Measurements from ENCODE around the gene NDUFS5.
"Not testable (repeated sequence)": the region's sequence is repeated elsewhere in the genome, so short reads cannot be mapped to it uniquely, and the experiment has no call there.

NDUFS5 gene

GRCh38 chr1:38994196-38994595 is 32.0 kb upstream of the NDUFS5 start:
- no peak overlapping the region for H3K9ac ChIP-seq (ENCODE audit: low read length in 2 of 2)
- H3K4me3 ChIP-seq (ENCODE audit: low read length in 2 of 2) = no peak overlapping the region
- no peaks in the 10 kb centered on the region for H3K9me3 ChIP-seq (ENCODE audit: control insufficient read depth in 2 of 2, low read length in 2 of 2)
- peaks cover 15% of the 10 kb centered on the region for H3K4me1 ChIP-seq (ENCODE audit: control insufficient read depth, insufficient read depth, low read length)
- H3K36me3 ChIP-seq (ENCODE audit: control insufficient read depth in 2 of 2, insufficient read depth in 2 of 2, low read length in 2 of 2) = peaks cover 4% of the 10 kb centered on the region in 2 donors
- H3K27me3 ChIP-seq (ENCODE audit: control insufficient read depth in 1 of 2, insufficient read depth in 2 of 2, low read length in 2 of 2) = no peaks in the 10 kb centered on the region
- H3K27ac ChIP-seq (ENCODE audit: low read length) = no peak overlapping the region

- peaks cover 11 to 15% of the 10 kb centered on the region in 2 donors for H3K36me3 ChIP-seq (ENCODE audit: control insufficient read depth in 2 of 2, insufficient read depth in 2 of 2, low read length in 2 of 2)
- H3K4me3 ChIP-seq (ENCODE audit: low read length in 2 of 2) = no peak overlapping the region
- H3K27ac ChIP-seq (ENCODE audit: low read length) = no peak overlapping the region
- H3K9ac ChIP-seq (ENCODE audit: low read length in 2 of 2) = no peak overlapping the region
- no peaks in the 10 kb centered on the region for H3K27me3 ChIP-seq (ENCODE audit: control insufficient read depth in 1 of 2, insufficient read depth in 2 of 2, low read length in 2 of 2)
- H3K4me1 ChIP-seq (ENCODE audit: control insufficient read depth, insufficient read depth, low read length) = peaks cover 8% of the 10 kb centered on the region
- no peaks in the 10 kb centered on the region for H3K9me3 ChIP-seq (ENCODE audit: control insufficient read depth in 2 of 2, low read length in 2 of 2)
These were observed 28.9 kb upstream of the NDUFS5 start for GRCh38 chr1:38997034-38997900.

GRCh38 chr1:38997901-38998190 is 28.3 kb upstream of the NDUFS5 start:
- Histone ChIP-seq H3K4me1 (ENCODE audit: control insufficient read depth, insufficient read depth, low read length) (peaks cover 2% of the 10 kb centered on the region), H3K36me3 (ENCODE audit: control insufficient read depth in 2 of 2, insufficient read depth in 2 of 2, low read length in 2 of 2) (peaks cover 15 to 18% of the 10 kb centered on the region in 2 donors), H3K9me3 (ENCODE audit: control insufficient read depth in 2 of 2, low read length in 2 of 2) (no peaks in the 10 kb centered on the region), H3K27ac (ENCODE audit: low read length) (no peak overlapping the region), H3K4me3 (ENCODE audit: low read length in 2 of 2) (no peak overlapping the region), H3K27me3 (ENCODE audit: control insufficient read depth in 1 of 2, insufficient read depth in 2 of 2, low read length in 2 of 2) (no peaks in the 10 kb centered on the region), H3K9ac (ENCODE audit: low read length in 2 of 2) (no peak overlapping the region)

GRCh38 chr1:39001516-39002421 is 24.4 kb upstream of the NDUFS5 start:
- H3K9ac ChIP-seq (ENCODE audit: low read length in 2 of 2) = no peak overlapping the region
- H3K4me3 ChIP-seq (ENCODE audit: low read length in 2 of 2) = no peak overlapping the region
- peaks cover 37 to 46% of the 10 kb centered on the region in 2 donors for H3K36me3 ChIP-seq (ENCODE audit: control insufficient read depth in 2 of 2, insufficient read depth in 2 of 2, low read length in 2 of 2)
- H3K27ac ChIP-seq (ENCODE audit: low read length) = no peak overlapping the region
- H3K9me3 ChIP-seq (ENCODE audit: control insufficient read depth in 2 of 2, low read length in 2 of 2) = no peaks in the 10 kb centered on the region
- no peaks in the 10 kb centered on the region for H3K4me1 ChIP-seq (ENCODE audit: control insufficient read depth, insufficient read depth, low read length)
- no peaks in the 10 kb centered on the region for H3K27me3 ChIP-seq (ENCODE audit: control insufficient read depth in 1 of 2, insufficient read depth in 2 of 2, low read length in 2 of 2)

- no peaks in the 10 kb centered on the region for H3K27me3 ChIP-seq (ENCODE audit: control insufficient read depth in 1 of 2, insufficient read depth in 2 of 2, low read length in 2 of 2)
- no peak overlapping the region for H3K9ac ChIP-seq (ENCODE audit: low read length in 2 of 2)
- H3K36me3 ChIP-seq (ENCODE audit: control insufficient read depth in 2 of 2, insufficient read depth in 2 of 2, low read length in 2 of 2) = peaks cover 38 to 57% of the 10 kb centered on the region in 2 donors
- no peak overlapping the region for H3K4me3 ChIP-seq (ENCODE audit: low read length in 2 of 2)
- no peaks in the 10 kb centered on the region for H3K9me3 ChIP-seq (ENCODE audit: control insufficient read depth in 2 of 2, low read length in 2 of 2)
- H3K27ac ChIP-seq (ENCODE audit: low read length) = no peak overlapping the region
- H3K4me1 ChIP-seq (ENCODE audit: control insufficient read depth, insufficient read depth, low read length) = no peaks in the 10 kb centered on the region
These were observed 22.9 kb upstream of the NDUFS5 start for GRCh38 chr1:39003281-39003680.

GRCh38 chr1:39003794-39004193 is 22.4 kb upstream of the NDUFS5 start:
- no peaks in the 10 kb centered on the region for H3K4me1 ChIP-seq (ENCODE audit: control insufficient read depth, insufficient read depth, low read length)
- no peaks in the 10 kb centered on the region for H3K27me3 ChIP-seq (ENCODE audit: control insufficient read depth in 1 of 2, insufficient read depth in 2 of 2, low read length in 2 of 2)
- H3K27ac ChIP-seq (ENCODE audit: low read length) = no peak overlapping the region
- peaks cover 39 to 58% of the 10 kb centered on the region in 2 donors for H3K36me3 ChIP-seq (ENCODE audit: control insufficient read depth in 2 of 2, insufficient read depth in 2 of 2, low read length in 2 of 2)
- H3K9ac ChIP-seq (ENCODE audit: low read length in 2 of 2) = no peak overlapping the region
- no peaks in the 10 kb centered on the region for H3K9me3 ChIP-seq (ENCODE audit: control insufficient read depth in 2 of 2, low read length in 2 of 2)
- H3K4me3 ChIP-seq (ENCODE audit: low read length in 2 of 2) = no peak overlapping the region

GRCh38 chr1:39006287-39006686 is 19.9 kb upstream of the NDUFS5 start:
- H3K27ac ChIP-seq (ENCODE audit: low read length) = no peak overlapping the region
- H3K9ac ChIP-seq (ENCODE audit: low read length in 2 of 2) = no peak overlapping the region
- no peaks in the 10 kb centered on the region for H3K9me3 ChIP-seq (ENCODE audit: control insufficient read depth in 2 of 2, low read length in 2 of 2)
- no peaks in the 10 kb centered on the region for H3K27me3 ChIP-seq (ENCODE audit: control insufficient read depth in 1 of 2, insufficient read depth in 2 of 2, low read length in 2 of 2)
- peaks cover 39 to 56% of the 10 kb centered on the region in 2 donors for H3K36me3 ChIP-seq (ENCODE audit: control insufficient read depth in 2 of 2, insufficient read depth in 2 of 2, low read length in 2 of 2)
- H3K4me1 ChIP-seq (ENCODE audit: control insufficient read depth, insufficient read depth, low read length) = no peaks in the 10 kb centered on the region
- no peak overlapping the region for H3K4me3 ChIP-seq (ENCODE audit: low read length in 2 of 2)

GRCh38 chr1:39006726-39007645 is 19.2 kb upstream of the NDUFS5 start:
- Histone ChIP-seq H3K4me3 (ENCODE audit: low read length in 2 of 2) (no peak overlapping the region), H3K36me3 (ENCODE audit: control insufficient read depth in 2 of 2, insufficient read depth in 2 of 2, low read length in 2 of 2) (peaks cover 37 to 49% of the 10 kb centered on the region in 2 donors), H3K27ac (ENCODE audit: low read length) (no peak overlapping the region), H3K9ac (ENCODE audit: low read length in 2 of 2) (no peak overlapping the region), H3K4me1 (ENCODE audit: control insufficient read depth, insufficient read depth, low read length) (no peaks in the 10 kb centered on the region), H3K27me3 (ENCODE audit: control insufficient read depth in 1 of 2, insufficient read depth in 2 of 2, low read length in 2 of 2) (no peaks in the 10 kb centered on the region), H3K9me3 (ENCODE audit: control insufficient read depth in 2 of 2, low read length in 2 of 2) (no peaks in the 10 kb centered on the region)

GRCh38 chr1:39014956-39015355 is 11.2 kb upstream of the NDUFS5 start:
- not testable (repeated sequence) for H3K4me1 ChIP-seq (ENCODE audit: control insufficient read depth, insufficient read depth, low read length); H3K9ac ChIP-seq (ENCODE audit: low read length in 2 of 2); H3K27ac ChIP-seq (ENCODE audit: low read length); H3K9me3 ChIP-seq (ENCODE audit: control insufficient read depth in 2 of 2, low read length in 2 of 2); H3K27me3 ChIP-seq (ENCODE audit: control insufficient read depth in 1 of 2, insufficient read depth in 2 of 2, low read length in 2 of 2); H3K4me3 ChIP-seq (ENCODE audit: low read length in 2 of 2); H3K36me3 ChIP-seq (ENCODE audit: control insufficient read depth in 2 of 2, insufficient read depth in 2 of 2, low read length in 2 of 2)

- Histone ChIP-seq H3K4me3 (ENCODE audit: low read length in 2 of 2) (no peak overlapping the region), H3K4me1 (ENCODE audit: control insufficient read depth, insufficient read depth, low read length) (no peaks in the 10 kb centered on the region), H3K9me3 (ENCODE audit: control insufficient read depth in 2 of 2, low read length in 2 of 2) (no peaks in the 10 kb centered on the region), H3K9ac (ENCODE audit: low read length in 2 of 2) (no peak overlapping the region), H3K36me3 (ENCODE audit: control insufficient read depth in 2 of 2, insufficient read depth in 2 of 2, low read length in 2 of 2) (peaks cover 0 to 6% of the 10 kb centered on the region in 2 donors), H3K27ac (ENCODE audit: low read length) (no peak overlapping the region), H3K27me3 (ENCODE audit: control insufficient read depth in 1 of 2, insufficient read depth in 2 of 2, low read length in 2 of 2) (no peaks in the 10 kb centered on the region)
These were observed 9.5 kb upstream of the NDUFS5 start for GRCh38 chr1:39016604-39017171.
